Fibroblast of skin of abdomen (primary cell): Measurements from ENCODE around the gene CCDC82.

Source experiments
- DNase-seq: peaks from one replicate; pipeline ENCODE4 v3.0.0-alpha.2; 2013

The CCDC82 gene

DNA sequence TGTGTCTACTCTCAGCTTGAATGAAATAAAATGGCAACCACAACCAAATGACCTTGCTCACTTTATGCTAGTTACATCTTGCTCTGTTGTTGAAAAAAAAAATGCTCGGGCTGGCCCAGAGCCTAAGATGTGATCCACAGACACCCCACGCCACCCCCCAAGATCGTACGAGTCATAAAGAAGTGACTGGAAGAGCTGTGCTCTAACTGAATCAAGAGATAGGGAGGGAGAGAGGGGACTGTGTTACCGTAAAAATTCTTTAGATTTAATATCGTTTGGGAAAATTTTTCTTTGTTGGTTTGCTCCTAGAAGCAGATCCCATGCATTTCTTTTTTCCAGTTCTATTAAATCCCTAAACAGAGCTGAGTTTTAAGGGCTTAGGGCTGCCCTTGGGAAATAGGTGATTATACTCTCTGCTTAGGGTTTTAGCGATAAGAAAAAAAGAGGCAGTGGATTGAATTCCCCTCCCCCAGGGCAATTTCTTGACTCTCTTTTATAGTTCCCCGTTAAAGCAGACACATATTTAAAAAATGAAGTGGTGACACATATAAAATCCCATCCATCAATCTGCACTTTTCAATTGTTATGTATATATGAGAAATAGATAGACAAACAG is 61.2 kb downstream of the CCDC82 start:
- DNase-seq = peak; percentile 79

DNA sequence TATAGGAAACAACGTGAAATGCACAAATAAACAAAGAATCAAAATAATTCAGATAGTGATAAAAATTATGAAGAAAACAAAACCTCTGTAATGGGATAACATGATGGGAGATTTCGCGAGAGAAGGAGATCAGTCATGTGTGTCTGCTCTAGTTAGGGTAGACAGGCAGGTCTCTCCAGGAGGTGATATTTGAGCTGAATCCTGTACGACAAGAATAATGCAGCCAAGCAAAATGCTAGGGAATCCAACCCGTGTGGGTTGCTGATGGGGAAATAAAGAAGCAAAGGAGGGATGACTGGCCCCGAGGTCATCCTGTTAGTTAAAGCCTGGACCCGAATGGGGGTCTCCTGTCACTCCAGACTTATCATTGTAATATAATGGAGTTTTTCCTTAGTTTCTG is 62.8 kb downstream of the CCDC82 start:
- DNase-seq = no peak

DNA sequence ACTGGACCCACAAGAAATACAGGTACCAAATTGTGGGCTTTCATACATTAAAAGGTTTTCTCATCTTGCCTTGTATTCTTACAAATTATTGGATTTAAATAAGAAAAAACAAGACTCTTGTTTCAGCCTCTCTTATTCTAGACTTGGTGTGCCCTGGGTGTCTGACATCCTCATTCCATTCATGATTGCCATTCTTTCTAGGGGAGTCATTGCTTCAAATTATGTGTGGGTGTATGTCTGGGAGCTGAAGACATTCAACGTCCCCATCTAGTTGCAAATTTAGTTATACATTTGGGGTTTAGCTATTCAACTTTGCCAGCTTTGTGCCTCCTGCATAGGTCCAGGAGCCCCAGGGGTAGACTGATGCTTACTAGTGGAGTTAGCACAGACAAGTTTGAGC is 64.8 kb downstream of the CCDC82 start:
- peak; percentile 92 for DNase-seq

DNA sequence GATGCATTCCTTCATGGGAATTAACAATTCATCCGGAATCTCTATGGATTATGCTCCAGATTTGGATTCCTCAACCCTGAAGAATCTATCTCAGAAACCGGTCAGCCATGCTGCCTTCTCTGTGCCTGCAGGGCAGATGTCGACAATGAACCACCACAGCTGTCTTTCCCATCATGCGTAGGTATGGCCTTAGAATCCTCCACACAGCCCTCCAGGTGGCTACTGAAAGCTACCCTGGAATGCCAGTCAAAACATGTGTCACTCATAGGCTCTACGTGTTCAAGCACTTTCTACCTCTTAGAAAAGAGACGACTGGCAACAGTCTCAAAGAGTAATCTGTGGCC is 66.1 kb downstream of the CCDC82 start:
- DNase-seq = no peak

DNA sequence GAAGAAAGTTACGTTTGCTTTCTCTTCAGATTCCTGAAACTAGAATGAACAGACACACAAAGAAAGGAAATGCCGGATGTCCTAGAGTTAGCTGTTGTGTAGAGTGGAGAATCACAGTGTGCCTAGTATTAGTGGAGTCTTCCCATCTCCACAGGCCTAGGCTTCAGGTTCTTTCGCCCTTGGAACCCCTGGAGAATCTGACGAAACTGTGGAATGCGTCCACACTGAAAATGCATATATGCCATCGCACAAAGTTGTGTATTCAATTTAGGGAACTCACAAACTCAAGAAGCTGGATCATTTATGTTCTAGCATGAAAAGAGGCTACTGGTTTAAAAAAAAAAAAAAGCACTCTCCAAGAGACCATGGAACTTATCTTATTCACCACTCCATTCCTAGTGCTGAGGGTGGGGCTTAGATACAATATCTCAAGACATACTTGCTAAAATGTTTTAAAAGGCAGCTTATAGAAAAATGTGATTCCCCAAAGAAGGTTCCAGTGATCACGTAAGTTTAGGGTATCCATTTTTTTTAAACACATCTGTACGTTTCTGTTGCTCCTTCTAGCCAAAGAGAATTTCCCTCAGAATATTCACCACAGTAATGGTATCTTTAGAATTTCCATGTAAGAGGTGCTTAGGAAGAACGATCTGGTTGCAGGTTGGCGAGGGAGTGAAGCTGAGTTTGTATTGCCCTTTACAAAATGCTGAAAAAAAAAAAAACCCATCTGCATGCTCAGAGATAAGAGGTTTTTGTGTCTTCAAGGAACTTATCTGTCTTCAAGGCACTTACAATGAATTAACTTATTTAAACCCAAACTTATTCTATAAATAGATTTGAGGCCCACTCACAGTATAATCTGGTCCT is 66.7 kb downstream of the CCDC82 start:
- DNase-seq = no peak

- no peak for DNase-seq
Observed at GRCh38 chr11:96321091-96321490, 68.6 kb downstream of the CCDC82 start.

GRCh38 chr11:96319898-96320656 is 69.6 kb downstream of the CCDC82 start:
- no peak for DNase-seq

GRCh38 chr11:96318850-96319249 is 70.9 kb downstream of the CCDC82 start:
- DNase-seq = no peak

GRCh38 chr11:96318399-96318798 is 71.3 kb downstream of the CCDC82 start:
- no peak for DNase-seq

DNA sequence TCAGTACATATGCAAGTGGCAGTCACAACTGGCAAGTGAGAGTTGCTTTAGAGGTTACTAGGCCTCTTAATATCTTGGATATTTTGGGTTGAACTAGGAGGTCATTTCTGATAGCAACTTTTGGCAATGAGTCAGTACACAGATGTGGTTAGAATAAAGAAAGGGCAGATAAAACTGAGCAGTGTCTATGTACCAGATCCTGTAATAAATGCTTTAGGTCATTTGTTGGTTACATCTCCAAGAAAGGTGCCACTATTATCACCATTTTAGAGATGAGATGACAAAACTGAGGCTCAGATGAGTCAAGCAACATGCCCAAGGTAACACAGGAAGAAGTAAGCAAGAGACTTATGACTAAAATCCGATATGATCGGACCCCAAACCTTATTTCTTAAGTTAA is 71.7 kb downstream of the CCDC82 start:
- DNase-seq = no peak

- no peak for DNase-seq
Observed at GRCh38 chr11:96317571-96317970, 72.1 kb downstream of the CCDC82 start.

DNA sequence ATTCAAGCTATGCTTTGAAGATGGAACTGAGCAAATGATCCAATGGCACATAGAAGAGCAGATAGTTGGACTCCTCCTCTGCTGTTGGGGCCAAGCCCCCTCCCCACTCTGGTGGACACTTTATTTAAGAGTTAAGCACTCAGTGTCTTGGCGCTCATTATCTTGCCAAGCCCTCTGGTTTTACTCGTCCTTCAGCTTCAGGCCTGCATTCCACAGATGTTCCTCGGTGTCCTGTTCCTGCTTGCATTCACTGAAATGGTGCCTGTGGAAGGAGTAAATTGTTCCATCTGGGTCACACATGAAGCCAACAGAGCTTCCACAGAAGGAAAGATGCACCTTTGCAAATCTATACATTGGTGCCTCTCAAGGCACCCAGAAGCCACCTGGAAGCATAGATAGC is 72.8 kb downstream of the CCDC82 start:
- DNase-seq = peak; percentile 49

- no peak for DNase-seq
Observed at GRCh38 chr11:96315476-96315875, 74.2 kb downstream of the CCDC82 start.

GRCh38 chr11:96314326-96315020 is 75.2 kb downstream of the CCDC82 start:
- peak; percentile 72 for DNase-seq

DNA sequence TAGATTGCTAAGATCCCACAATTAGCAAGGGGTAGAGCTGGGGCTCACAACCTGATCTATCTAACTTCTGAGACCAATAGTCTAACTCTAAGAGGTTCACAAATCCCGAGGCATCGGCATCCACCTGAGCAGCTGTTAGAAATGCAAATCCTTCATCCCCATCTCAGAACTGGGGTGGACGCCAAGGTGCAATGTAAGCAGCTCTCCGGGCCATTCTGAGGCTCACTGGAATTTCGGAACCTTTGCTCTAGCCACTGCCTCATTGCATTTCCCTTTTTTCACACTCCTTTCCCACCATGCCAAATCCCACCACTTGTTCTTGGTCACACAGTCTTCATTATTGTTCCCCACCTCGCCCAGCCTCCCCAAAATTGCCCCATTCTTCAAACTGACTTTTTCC is 76.5 kb downstream of the CCDC82 start:
- DNase-seq = no peak

GRCh38 chr11:96311120-96311568 is 78.6 kb downstream of the CCDC82 start:
- DNase-seq = peak; percentile 88

DNA sequence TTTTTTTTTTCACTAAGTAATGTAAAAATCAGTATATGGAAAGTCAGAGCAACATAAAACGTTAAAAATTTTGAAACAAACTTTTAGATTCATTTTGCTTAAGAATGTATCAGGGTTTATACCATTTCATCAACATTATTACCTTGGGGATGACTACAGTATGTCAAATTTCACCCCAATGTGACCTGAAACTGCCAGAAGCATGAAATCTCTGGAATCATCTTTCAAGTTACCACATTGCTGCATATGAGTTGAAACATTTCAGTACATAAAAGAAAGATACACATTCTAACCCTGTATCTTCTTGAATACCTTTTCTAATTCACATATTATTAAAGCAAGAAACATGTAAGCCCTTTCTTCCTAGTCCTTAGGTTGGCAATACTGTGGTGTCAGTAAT is 79.5 kb downstream of the CCDC82 start:
- DNase-seq = no peak

- no peak for DNase-seq
Observed at GRCh38 chr11:96309643-96310017, 80.1 kb downstream of the CCDC82 start.

DNA sequence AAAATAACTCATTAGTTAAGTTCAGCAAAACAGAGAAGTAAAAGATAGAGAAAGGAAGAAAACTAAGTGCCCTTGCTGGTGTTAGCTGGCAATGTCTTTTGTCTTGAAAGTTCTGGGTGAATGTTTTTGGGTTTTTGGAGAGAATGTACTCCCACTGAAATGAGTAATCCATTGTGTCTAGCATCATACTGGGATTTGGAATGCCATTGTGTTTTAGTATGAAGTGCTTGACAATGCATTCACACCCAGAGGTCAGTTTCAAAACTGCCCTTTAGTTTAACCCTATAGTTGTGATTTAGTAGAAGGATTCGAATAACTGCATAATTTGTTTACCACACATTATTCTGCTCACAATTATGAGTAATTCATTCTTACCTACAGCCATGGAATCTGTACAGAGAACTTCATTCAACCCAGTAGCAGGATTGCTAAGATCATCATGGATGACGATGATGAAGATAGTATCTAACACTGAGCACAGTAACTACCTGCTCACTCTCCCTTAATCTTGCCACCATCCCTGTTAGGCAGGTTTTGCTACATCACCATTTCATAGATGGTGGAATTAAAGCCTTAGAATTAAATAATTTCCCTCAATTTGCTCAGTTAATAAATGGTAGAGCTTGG is 80.6 kb downstream of the CCDC82 start:
- DNase-seq = peak; percentile 42

DNA sequence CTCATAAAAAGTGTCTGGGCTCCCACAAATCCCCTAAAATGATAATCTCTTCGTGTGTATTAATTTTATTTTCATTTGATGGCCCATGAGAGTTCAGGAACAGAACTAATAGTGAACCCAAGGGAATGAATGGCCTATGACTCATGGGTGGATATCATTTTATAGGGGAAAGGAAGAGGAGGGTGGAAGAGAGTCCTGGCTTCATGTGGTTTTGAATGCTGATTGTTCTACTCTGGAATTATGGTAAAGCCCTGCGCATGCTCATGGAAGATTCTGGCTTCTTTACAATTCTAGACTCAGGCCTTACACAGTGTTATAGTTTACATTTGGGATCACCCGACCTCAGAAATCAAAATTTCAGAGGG is 82.0 kb downstream of the CCDC82 start:
- peak; percentile 93 for DNase-seq

- DNase-seq = peak; percentile 98
Observed at GRCh38 chr11:96306933-96307775, 82.6 kb downstream of the CCDC82 start.

DNA sequence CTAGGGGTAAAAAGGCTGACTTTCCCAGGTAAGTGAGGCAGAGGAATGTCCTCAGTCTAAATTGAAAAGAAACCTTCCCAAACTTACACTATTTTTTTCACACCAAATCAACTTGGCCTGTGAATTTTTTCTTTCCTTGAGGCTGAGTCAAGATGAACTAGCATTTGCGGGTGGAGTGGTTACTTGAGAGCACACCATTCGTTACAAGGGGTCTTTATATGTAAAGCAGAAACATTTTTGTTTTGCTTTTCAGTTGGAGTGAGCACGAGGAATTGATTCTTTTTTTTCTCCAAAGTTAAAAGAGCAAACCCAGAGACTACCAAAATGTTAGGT is 83.1 kb downstream of the CCDC82 start:
- DNase-seq = peak; percentile 35
